DND-41 (cell line): ENCODE measurements around the gene ZG16B.

ENCODE experiments used
- ATAC-seq: fragments of 200-7000 bp; cut with Tn5 transposase; 3 replicates; pipeline ENCODE4 v1.9.1; 2021; ENCODE audit warnings: low read depth; ENCODE audit not compliant: insufficient read depth
- DNase-seq: peaks from one replicate; pipeline ENCODE4 v3.0.0-alpha.2; 2020
- H2AFZ ChIP-seq: 2 replicates; pipeline ENCODE4 v1.6.0; 2012; ENCODE audit warnings: low read depth, low read length
- H3K27ac ChIP-seq: 2 replicates; pipeline ENCODE4 v1.5.1; 2012; ENCODE audit warnings: low read length, inconsistent platforms
- H3K27me3 ChIP-seq: fragments of 200-600 bp; sonication (generic); 2 replicates; pipeline ENCODE4 v1.6.0; 2012; ENCODE audit warnings: low read length, mild to moderate bottlenecking, inconsistent platforms; ENCODE audit not compliant: insufficient read depth, poor library complexity
- H3K36me3 ChIP-seq: 2 replicates; pipeline ENCODE4 v1.5.1; 2012; ENCODE audit warnings: low read length, inconsistent platforms; ENCODE audit not compliant: insufficient read depth
- H3K4me1 ChIP-seq: 2 replicates; pipeline ENCODE4 v1.5.1; 2012; ENCODE audit warnings: mild to moderate bottlenecking, low read length; ENCODE audit not compliant: insufficient read depth
- H3K4me2 ChIP-seq: 2 replicates; pipeline ENCODE4 v1.6.0; 2012; ENCODE audit warnings: mild to moderate bottlenecking, moderate library complexity, low read length, inconsistent platforms; ENCODE audit not compliant: insufficient read depth
- H3K4me3 ChIP-seq, 2 experiments: fragments of 200-600 bp in 1 of 2; shearing (Covaris generic) in 1 of 2; 2 replicates each; pipeline ENCODE4 v1.5.1; 2012 to 2016; ENCODE audit warnings: inconsistent platforms in 2 of 2, low read length in 2 of 2, mild to moderate bottlenecking in 2 of 2, low read depth in 1 of 2, moderate library complexity in 1 of 2
- H3K79me2 ChIP-seq: 2 replicates; pipeline ENCODE4 v1.6.0; 2012; ENCODE audit warnings: low read length, inconsistent platforms; ENCODE audit not compliant: insufficient read depth
- H3K9ac ChIP-seq: 2 replicates; pipeline ENCODE4 v1.6.0; 2012; ENCODE audit warnings: low read depth, mild to moderate bottlenecking, inconsistent platforms, low read length, moderate library complexity
- H3K9me3 ChIP-seq: 2 replicates; pipeline ENCODE4 v1.5.1; 2012; ENCODE audit warnings: low read length, moderate library complexity, mild to moderate bottlenecking, inconsistent platforms; ENCODE audit not compliant: insufficient read depth, severe bottlenecking
- H4K20me1 ChIP-seq: 2 replicates; pipeline ENCODE4 v1.6.0; 2012; ENCODE audit warnings: low read length; ENCODE audit not compliant: insufficient read depth
- EZH2 ChIP-seq: IDR thresholded peaks from 3 replicates; pipeline ENCODE4 v1.6.1; 2012; ENCODE audit warnings: borderline replicate concordance, low read depth, mild to moderate bottlenecking, moderate library complexity, low read length, inconsistent platforms; ENCODE audit not compliant: severe bottlenecking
- TF ChIP-seq, protein P1 (sequence below): IDR thresholded peaks from 2 replicates; pipeline ENCODE4 v1.5.1; 2012; ENCODE audit warnings: borderline replicate concordance, low read length, moderate library complexity, mild to moderate bottlenecking; ENCODE audit not compliant: poor library complexity, severe bottlenecking; ENCODE audit errors: extremely low read depth

Gene ZG16B

GRCh38 chr16:2811703-2812471 is 18.2 kb upstream of the ZG16B start:
- H3K79me2 ChIP-seq: no peaks in the 10 kb centered on the region
- no peaks in the 10 kb centered on the region for H3K4me1 ChIP-seq
- no peaks in the 10 kb centered on the region for H3K36me3 ChIP-seq
- H2AFZ ChIP-seq: no peak overlapping the region
- no peaks in the 10 kb centered on the region for H3K9me3 ChIP-seq
- H4K20me1 ChIP-seq: no peaks in the 10 kb centered on the region
- H3K27me3 ChIP-seq: peaks cover 4% of the 10 kb centered on the region
- H3K4me3 ChIP-seq: no peak overlapping the region
- DNase-seq (no peak), ATAC-seq (no peak)
- H3K9ac ChIP-seq: no peak overlapping the region
- TF ChIP-seq, protein P1, sequence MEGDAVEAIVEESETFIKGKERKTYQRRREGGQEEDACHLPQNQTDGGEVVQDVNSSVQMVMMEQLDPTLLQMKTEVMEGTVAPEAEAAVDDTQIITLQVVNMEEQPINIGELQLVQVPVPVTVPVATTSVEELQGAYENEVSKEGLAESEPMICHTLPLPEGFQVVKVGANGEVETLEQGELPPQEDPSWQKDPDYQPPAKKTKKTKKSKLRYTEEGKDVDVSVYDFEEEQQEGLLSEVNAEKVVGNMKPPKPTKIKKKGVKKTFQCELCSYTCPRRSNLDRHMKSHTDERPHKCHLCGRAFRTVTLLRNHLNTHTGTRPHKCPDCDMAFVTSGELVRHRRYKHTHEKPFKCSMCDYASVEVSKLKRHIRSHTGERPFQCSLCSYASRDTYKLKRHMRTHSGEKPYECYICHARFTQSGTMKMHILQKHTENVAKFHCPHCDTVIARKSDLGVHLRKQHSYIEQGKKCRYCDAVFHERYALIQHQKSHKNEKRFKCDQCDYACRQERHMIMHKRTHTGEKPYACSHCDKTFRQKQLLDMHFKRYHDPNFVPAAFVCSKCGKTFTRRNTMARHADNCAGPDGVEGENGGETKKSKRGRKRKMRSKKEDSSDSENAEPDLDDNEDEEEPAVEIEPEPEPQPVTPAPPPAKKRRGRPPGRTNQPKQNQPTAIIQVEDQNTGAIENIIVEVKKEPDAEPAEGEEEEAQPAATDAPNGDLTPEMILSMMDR: no peak
- no peak for TF ChIP-seq EZH2
- H3K4me2 ChIP-seq: no peak overlapping the region
- no peak overlapping the region for H3K27ac ChIP-seq

- no peak overlapping the region for H3K27ac ChIP-seq
- TF ChIP-seq, protein P1: no peak
- no peak for TF ChIP-seq EZH2
Measured at GRCh38 chr16:2813771-2814221, 16.3 kb upstream of the ZG16B start.

DNA sequence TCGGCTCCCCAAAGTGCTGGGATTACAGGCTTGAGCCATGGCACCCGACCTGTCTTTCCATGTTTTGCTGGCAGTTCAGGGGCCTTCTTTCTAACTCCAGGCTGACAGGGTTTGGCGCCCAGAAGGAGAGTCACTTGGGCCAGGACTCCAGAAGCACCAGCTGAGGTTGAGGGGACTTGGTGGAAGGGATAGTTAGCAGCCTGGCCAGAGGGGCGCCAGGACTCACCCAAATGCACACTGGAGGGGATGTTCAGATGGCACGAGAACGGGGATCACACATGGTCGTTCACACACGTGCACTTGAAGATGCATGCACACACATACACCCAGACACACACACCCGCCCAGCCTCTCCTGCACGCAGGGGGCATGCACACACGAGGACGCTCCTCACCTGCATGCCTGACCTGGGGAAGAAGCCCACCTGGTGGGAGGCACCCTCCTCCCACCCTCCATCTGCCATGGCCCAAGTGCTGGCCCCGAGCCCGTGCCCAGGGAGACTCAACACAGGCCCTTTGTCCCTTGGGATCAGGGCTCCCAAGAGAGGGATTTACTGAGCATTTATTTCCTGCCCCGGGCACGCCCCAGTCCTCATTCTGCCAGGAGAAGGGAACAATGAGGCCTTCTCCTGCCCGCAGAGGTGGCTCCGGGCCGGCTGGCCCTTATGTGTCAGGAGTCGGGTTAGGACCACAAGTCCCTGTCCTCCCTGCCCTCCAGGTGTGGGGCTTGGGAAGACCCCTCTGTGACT is 15.4 kb upstream of the ZG16B start:
- no peak for TF ChIP-seq EZH2
- TF ChIP-seq, protein P1: no peak
- Histone ChIP-seq H3K9ac (no peak overlapping the region), H3K79me2 (no peaks in the 10 kb centered on the region), H3K4me1 (no peaks in the 10 kb centered on the region), H4K20me1 (no peaks in the 10 kb centered on the region), H3K27me3 (peaks cover 4% of the 10 kb centered on the region), H3K9me3 (no peaks in the 10 kb centered on the region), H3K36me3 (no peaks in the 10 kb centered on the region), H3K27ac (no peak overlapping the region), H3K4me3 (no peak overlapping the region), H2AFZ (no peak overlapping the region), H3K4me2 (no peak overlapping the region)
- ATAC-seq (no peak), DNase-seq (no peak)

More at GRCh38 chr16:2813771-2814221, 16.3 kb upstream of the ZG16B start:
- no peak for DNase-seq
- no peak overlapping the region for H2AFZ ChIP-seq
- H3K9me3 ChIP-seq: no peaks in the 10 kb centered on the region
- no peaks in the 10 kb centered on the region for H4K20me1 ChIP-seq
- H3K36me3 ChIP-seq: no peaks in the 10 kb centered on the region
- H3K4me1 ChIP-seq: no peaks in the 10 kb centered on the region
- no peak overlapping the region for H3K4me2 ChIP-seq
- no peaks in the 10 kb centered on the region for H3K79me2 ChIP-seq
- no peak overlapping the region for H3K9ac ChIP-seq
- H3K27me3 ChIP-seq: peaks cover 4% of the 10 kb centered on the region
- no peak for ATAC-seq
- H3K4me3 ChIP-seq: no peak overlapping the region
